UCSD-AML1 (cell line): ENCODE measurements around the gene DCXR.

Source experiments
- DNase-seq: peaks from one replicate; lab custom pipeline; 2025; ENCODE audit not compliant: unreplicated experiment; lab: John Stamatoyannopoulos, UW

DCXR gene

GRCh38 chr17:82023447-82024241 lies 13.9 kb downstream of the DCXR start:
- DNase-seq, result peak; percentile 46

DNA sequence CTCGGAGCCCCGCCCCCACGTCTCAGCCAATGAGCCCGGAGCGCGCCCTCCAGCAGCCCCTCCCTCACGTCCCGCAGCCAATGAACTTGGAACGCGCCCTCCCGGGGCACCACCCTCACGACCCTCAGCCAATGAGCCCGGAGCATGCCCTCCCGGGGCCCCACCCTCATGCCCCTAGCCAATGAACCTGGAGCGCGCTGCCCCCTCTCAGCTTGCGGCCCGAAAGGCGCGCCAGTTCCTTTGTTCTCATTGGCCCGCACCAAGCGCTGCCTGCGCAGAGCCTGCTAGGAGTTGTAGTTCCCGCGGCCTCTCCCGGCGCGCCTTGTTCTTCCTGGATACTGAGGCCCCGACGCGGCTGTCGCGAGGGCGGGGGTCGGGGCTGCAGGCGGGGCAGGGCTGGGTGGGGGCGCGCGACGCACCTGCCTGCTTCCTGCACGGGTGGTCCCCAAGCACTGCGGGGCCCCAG lies 14.5 kb downstream of the DCXR start, which contains the start of gene LRRC45:
Gene LRRC45, plus strand, starts transcription at position 325 of the 466 bp plus-strand sequence. CDS start 339 bp downstream, outside the sequence.
- peak; percentile 100 for DNase-seq

GRCh38 chr17:82022310-82022980 lies 15.1 kb downstream of the DCXR start, which contains the start of gene CENPX:
Gene CENPX (minus strand): TSS chr17:82022878. CDS start chr17:82022861, 17 bp downstream.
- no peak for DNase-seq

DNA sequence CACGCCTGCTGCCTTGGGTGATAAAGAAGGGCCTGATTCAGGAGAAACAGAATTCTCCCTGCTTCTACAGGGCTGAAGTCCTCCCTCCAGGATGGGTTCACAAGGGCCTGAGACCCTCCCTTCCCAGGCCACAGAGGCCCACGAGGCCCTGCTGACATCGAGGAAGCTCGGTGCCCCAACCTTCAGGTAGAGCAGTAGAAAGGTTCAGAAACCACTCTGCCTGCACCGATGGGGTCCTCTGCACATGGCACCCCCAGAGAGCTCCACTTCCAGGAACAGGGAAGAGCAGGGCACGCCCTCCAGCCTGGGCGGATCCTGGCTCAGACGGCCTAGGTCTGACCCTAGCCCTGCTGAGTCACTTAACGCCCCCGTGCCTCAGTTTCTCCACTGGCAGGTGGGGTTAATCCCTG lies 15.6 kb downstream of the DCXR start:
- no peak for DNase-seq

DNA sequence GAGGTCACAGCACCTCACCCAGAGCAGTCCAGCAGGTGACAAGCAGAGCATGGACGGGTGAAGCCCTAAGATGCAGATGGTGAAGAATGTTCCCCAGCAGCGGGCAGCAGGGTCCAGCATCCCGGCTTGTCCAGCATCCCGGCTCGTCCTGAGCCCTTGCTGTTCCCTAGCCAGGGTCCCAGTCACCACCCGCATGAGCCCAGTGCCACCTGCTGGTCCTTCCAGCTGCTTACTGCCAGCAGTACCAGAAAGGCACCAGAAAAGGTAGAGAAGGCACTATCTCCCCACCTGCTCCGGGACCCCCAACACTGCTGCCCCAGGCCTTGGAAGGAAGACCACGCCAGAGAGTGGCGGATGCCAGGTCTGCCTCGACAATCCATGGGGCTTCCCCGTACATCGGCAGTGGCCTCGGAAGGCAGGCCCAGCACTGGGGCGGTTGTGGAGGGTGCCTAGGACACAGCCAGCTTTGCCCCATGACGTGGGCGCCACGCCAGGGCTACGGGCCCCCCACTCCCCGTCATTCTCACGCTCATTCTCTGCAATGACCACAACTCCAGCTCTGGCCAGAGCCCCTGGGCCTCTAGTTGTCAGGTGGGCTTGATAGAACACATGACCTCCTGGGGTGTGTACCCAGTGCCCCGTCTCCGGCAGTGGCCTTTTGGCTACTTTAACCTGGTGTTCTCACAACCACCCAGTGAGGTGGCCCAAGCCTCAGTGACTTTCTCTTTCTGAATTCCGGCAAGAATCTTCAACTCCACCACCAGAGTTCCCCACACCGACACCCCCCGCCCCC lies 16.2 kb downstream of the DCXR start:
- DNase-seq, result peak; percentile 52

DNA sequence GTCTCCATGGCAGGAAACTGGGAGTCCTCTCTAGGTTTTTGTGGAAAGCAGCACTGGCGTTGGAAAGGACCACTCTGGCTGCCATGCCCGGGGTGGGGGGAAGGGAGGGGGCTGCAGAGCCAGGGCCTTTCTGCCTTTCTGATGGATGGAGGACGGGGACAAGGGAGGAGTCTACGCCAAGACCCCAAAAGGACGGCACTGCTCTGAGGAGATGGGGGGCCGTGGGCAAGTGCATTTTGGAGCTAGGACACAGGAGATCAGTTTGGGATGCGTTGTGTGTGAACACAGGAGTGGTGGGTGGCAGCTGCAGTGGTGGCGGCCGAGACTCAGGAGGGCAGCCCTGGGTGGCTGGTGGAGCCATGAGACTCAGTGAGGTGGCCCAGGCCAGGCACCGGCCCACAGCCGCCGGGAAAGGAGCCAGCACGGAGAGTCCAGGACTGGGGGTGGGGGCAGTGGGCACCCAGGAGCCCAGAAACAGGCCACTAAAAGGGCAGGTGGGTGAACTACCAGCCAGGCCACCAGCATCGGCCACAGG lies 16.9 kb downstream of the DCXR start:
- no peak for DNase-seq

- DNase-seq, result peak; percentile 73
Measured at GRCh38 chr17:82019690-82020571, 17.6 kb downstream of the DCXR start.

DNA sequence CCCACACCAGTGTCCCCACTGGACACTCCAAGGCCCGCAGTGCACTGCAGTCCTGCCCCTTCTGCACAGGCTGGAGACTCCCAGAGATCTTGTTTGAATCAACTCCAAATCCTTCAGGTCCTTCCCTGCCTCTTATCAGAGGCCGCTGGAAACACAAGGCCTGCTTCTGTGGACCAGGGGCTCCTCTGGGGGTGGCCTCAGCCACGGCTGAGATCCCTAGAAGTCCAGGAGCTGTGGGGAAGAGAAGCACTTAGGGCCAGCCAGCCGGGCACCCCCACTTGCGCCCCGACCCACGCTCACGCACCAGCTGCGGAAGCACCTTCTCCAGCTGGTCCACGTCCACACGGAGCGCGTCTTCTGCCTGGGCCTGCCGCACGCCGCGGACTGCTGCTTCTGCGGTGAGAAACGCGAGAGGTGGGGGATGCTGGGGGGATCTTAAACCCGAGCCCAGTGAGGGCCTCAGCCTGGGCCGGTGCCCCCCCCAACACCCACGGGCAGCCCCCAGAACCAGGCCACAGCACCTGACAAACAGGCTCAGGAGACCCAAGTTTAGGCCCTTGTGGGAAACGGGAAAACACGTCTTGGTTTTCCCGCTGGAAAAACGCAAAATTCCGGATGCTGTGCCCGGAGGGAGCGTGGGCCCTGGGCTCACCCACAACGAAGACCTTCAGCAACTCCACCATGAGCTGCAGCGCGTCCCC lies 18.4 kb downstream of the DCXR start:
- DNase-seq, result no peak

- no peak for DNase-seq
Measured at GRCh38 chr17:82018152-82018988, 19.1 kb downstream of the DCXR start.

GRCh38 chr17:82017612-82018151 lies 19.8 kb downstream of the DCXR start:
- DNase-seq, result no peak

DNA sequence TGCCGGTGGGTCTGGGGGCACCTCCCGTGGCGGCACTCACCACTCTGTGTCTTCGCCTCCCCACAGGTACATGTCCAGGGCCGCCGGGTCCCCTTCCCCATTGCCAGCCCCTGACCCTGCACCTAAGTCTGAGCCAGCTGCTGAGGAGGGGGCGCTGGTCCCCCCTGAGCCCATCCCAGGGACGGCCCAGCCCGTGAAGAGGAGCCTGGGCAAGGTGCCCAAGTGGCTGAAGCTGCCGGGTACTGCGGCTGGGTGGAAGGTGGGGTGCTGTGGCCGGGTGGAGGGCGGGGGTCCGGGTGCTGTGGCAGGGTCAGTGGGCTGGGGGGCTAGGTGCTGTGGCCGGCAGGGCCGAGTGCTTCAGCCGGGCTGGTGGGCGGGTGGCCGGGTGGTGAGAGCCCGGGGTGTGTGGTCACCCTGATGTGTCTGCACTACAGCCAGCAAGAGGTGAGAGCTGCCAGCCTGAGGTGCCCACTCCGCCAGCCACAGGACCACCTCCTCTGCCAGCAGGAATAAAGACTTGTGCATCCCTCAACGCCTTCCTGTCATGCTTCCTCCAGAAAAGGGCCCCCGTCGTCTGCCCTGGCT lies 20.5 kb downstream of the DCXR start:
- no peak for DNase-seq

DNA sequence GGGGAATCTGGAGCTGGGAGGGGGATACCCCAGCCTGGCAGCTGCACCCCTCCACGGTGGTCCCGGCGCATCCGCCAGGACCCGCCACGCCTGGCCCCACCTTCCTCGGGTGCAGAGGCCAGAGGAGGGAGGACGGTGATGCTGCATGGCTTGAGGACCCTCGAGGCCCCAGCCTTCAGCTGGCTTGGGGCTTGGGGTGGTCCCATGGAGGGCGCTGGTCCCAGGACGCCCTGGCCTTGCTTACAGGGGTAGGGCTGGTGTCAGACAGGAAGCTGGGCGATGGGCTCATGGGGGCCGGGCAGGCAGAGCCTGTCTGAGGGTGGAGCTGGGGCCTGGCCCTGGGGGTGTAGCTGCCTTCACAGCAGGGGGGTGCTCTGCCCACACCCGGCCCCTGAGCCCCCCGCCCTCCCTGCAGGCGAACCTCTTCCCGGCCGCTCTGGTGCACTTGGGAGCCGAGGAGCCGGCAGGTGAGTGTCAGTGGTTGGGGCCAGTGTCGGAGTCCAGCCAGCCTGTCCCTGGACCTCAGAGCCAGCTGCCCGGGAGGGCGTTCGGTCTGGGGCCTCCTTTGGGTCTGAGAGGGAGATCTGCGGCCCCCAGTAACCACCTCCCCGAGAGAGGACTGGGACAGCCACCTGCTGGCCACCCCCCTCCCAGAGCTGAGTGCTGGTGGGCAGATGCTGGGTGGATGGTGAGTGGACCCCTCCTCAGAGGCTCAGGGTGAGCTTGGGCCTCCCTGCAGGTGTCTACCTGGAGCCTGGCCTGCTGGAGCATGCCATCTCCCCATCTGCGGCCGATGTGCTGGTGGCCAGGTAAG lies 21.2 kb downstream of the DCXR start:
- DNase-seq, result no peak

DNA sequence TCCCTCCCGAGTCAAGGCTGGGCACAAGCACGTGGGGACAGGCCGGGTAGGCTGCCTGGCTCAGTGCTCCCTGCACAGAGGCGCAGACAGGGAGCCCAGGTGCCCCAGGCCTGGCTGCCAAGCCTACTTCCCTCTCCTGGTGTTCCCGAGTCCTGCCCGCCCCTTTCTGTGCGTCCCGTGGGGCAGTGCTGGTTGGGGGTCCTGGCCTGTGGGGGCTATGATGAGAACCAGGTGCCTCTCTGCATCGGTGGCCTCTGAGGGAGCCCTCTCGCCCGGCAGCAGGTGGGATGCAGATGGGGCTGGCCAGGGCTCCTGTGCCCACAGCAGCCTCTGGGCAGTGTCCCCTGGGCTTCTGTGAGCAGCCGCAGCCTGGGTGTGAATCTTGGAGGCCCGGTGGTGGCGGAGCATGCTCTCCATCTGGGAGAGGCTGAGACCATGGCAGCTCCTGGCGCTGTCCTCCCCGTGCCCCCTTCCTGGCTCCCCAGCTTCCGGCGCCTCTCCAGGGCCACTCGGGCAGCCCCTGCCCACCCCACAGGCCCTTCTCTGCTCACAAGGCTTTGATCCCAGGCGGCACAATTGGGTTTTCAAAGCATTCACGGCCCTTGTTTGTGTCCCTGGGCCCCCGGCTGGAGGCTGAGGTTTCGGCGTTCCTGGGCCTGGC lies 22.1 kb downstream of the DCXR start:
- DNase-seq, result no peak

- no peak for DNase-seq
Measured at GRCh38 chr17:82014971-82015310, 22.6 kb downstream of the DCXR start.

DNA sequence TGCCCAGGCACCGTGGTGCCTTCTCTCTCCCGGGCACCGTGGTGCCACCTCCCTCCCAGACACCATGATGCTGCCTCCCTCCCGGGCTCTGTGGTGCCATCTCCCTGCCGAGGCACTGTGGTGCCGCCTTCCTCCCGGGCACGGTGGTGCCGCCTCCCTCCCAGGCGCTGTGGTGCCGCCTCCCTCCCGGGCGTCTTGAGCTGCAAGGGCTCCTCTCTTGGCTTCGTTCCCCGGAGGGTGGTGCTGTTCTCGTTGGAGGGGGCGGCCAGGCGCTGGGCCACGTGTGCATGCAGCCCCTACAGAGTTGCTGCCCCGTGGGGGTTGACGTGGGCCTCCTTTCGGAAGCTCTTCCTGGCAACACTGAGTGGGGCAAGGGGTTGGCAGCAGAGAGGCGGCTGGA lies 23.1 kb downstream of the DCXR start:
- DNase-seq, result no peak

- DNase-seq, result no peak
Measured at GRCh38 chr17:82013772-82014321, 23.6 kb downstream of the DCXR start.
